Sigmoid colon (tissue), 7 donors: ENCODE data around the gene VPS13D. TPM values are rescaled to one million over a fixed set of nuclear protein-coding genes. Genes with fewer than 3 reads are reported as not detected.

Experiments used
- DNase-seq: peaks from one replicate; pipeline ENCODE4 v3.0.0-alpha.2; 2019
- H3K27ac ChIP-seq, 4 donors: fragments of 200-600 bp; sonication (generic); one replicate each; pipeline ENCODE4 v1.5.1; 2016 to 2019; ENCODE audit warnings: mild to moderate bottlenecking in 1 of 4
- H3K27me3 ChIP-seq, 3 donors: fragments of 200-600 bp; sonication (generic); one replicate each; pipeline ENCODE4 v1.5.1; 2019; ENCODE audit warnings: mild to moderate bottlenecking in 1 of 3
- H3K36me3 ChIP-seq, 4 donors: fragments of 200-600 bp; sonication (generic); one replicate each; pipeline ENCODE4 v1.5.1; 2016 to 2019
- H3K4me1 ChIP-seq, 4 donors: fragments of 200-600 bp; sonication (generic); one replicate each; pipeline ENCODE4 v1.5.1; 2017 to 2019
- H3K4me3 ChIP-seq, 4 donors: fragments of 200-600 bp; sonication (generic); one replicate each; pipeline ENCODE4 v1.5.1; 2017 to 2019; ENCODE audit warnings: mild to moderate bottlenecking in 2 of 4, moderate library complexity in 1 of 4
- H3K9me3 ChIP-seq, 4 donors: fragments of 200-600 bp in 3 of 4; sonication (generic) in 3 of 4; one replicate each; pipeline versions ENCODE4 v1.5.1 to v1.6.1; 2013 to 2019
- CTCF ChIP-seq, 4 experiments: fragments of 450-650 bp in 3 of 4; fragments of 200-600 bp in 1 of 4; IDR thresholded peaks; one replicate each; pipeline ENCODE4 v1.5.1; 2016 to 2019; ENCODE audit warnings: antibody characterized with exemption in 4 of 4, mild to moderate bottlenecking in 3 of 4, moderate library complexity in 2 of 4
- EP300 ChIP-seq, 4 donors: sonication (generic); formaldehyde crosslinking; IDR thresholded peaks; one replicate each; pipeline ENCODE4 v1.6.1; 2017; ENCODE audit warnings: antibody characterized with exemption in 4 of 4
- POLR2A ChIP-seq, 2 donors: fragments of 450-650 bp; IDR thresholded peaks; one replicate each; pipeline ENCODE4 v1.6.1; 2016; ENCODE audit warnings: antibody characterized with exemption in 2 of 2, mild to moderate bottlenecking in 2 of 2, moderate library complexity in 2 of 2
- POLR2AphosphoS5 ChIP-seq, 4 donors: sonication (generic); formaldehyde crosslinking; IDR thresholded peaks; one replicate each; pipeline ENCODE4 v1.6.1; 2017; ENCODE audit warnings: antibody characterized with exemption in 4 of 4
- WGBS, 2 donors: extraction: QIAGEN DNeasy Blood & Tissue Kit; methylation state at CpG; one replicate each; pipeline ENCODE4 v1.1.7; 2013; 5-methylcytosine and 5-hydroxymethylcytosine counted together
- intact Hi-C: fragments of 100-400 bp; cut with DNase I; formaldehyde crosslinking; loops from one replicate; pipeline ENCODE4 v1.15.1; 2023
- polyA plus RNA-seq, 3 donors: library from polyadenylated mRNA; stranded (reverse); fragments of 200-250 nt; gene quantifications; one replicate each; pipeline ENCODE4 v1.2.3, GENCODE V29; 2013
- total RNA-seq, 4 donors: library from RNA; depleted of rRNA; stranded (reverse); fragments of >200 nt; gene quantifications; one replicate each; pipeline ENCODE4 v1.1.0, GENCODE V29; 2016
- donor health status: healthy with polysubstance abuse.
- donor health status: Bipolar disorder and iron deficiency.
- donor health status: healthy.

VPS13D gene
- total and polyA plus RNA-seq, 7 donors, result 7.6 to 90.8 (median 49.7) TPM

DNA sequence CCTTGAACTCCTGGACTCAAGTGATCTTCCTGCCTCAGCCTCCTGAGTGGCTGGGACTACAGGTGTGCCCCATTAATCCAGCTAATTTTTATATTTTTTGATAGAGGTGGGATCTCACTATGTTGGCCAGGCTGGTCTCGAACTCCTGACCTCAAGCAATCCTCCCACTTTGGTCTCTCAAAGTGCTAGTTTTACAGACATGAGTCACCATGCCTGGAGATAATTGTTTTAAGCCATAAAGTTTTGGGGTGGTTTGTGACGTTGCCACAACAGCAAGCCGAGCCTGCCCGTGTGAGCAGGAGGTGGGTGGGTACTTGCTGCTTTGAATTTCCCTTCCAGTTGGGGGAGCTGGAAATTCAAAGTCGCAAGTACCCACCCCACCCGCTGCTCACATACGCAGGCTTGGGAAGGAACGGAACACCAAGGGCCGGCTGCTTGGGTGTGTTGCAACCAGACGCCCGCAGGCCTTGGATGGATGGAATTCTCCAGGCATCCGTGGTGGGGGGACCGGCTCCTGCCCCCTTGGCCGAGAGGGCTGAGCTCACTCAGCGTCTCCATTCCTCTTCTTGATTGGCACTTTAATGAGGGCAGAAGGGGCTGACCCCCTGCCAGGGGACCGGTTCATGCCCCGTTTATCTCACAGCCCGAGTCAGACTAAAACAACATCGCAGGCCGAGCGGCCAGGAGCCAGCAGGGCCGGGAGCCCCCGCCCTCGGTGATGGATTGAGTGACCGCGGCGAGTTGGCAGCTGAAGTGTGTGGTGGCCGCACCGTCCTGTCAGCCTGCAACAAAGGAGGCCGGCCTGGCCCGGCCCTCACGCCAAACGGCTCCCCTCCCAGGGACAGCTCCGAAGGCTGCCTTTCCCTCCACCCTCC lies 310.1 kb downstream of the VPS13D start:
- no peaks in the 10 kb centered on the region for H3K36me3 ChIP-seq
- DNase-seq, result peak; percentile 97
- no peaks in the 10 kb centered on the region for H3K27me3 ChIP-seq
- H3K4me1 ChIP-seq, result peaks cover 0 to 35% (median 28%) of the 10 kb centered on the region in 4 donors
- peak overlapping the region in 2 of 4 donors; percentile 16 to 23 for H3K4me3 ChIP-seq
- peaks cover 0 to 3% (median 0%) of the 10 kb centered on the region in 4 donors for H3K9me3 ChIP-seq
- WGBS, 2 donors, result 60 to 74% methylated on average over 34 of the region's 34 CpGs
- H3K27ac ChIP-seq, result peak overlapping the region; percentile 77 to 89 (median 87)
- intact Hi-C loops, result loop anchor here (1.0 to 5.0 kb wide), 4 partner anchors 21 to 79 kb away; partner anchors contain the start of gene DHRS3
- TF ChIP-seq POLR2A (IDR thresholded peaks at IDR 0.05), result no peak
- TF ChIP-seq POLR2AphosphoS5 (IDR thresholded peaks at IDR 0.05), result peak; percentile 59 to 82 (median 74)
- TF ChIP-seq EP300 (IDR thresholded peaks at IDR 0.05), result peak; percentile 55 to 92 (median 74)
- TF ChIP-seq CTCF (IDR thresholded peaks at IDR 0.05), result no peak

GRCh38 chr1:12540580-12541273 lies 310.9 kb downstream of the VPS13D start:
- H3K4me1 ChIP-seq, result peaks cover 0 to 35% (median 28%) of the 10 kb centered on the region in 4 donors
- H3K4me3 ChIP-seq, result peak overlapping the region in 2 of 4 donors; percentile 16 to 23
- no peaks in the 10 kb centered on the region for H3K36me3 ChIP-seq
- H3K27ac ChIP-seq, result peak overlapping the region; percentile 77 to 89 (median 87)
- no peaks in the 10 kb centered on the region for H3K27me3 ChIP-seq
- DNase-seq, result peak; percentile 62
- WGBS, 2 donors, result 82 to 90% methylated on average over 17 of the region's 17 CpGs
- intact Hi-C loops, result loop anchor here (1.0 to 5.0 kb wide), 4 partner anchors 22 to 78 kb away; partner anchors contain the start of gene DHRS3
- peaks cover 0 to 3% (median 0%) of the 10 kb centered on the region in 4 donors for H3K9me3 ChIP-seq
- TF ChIP-seq CTCF (IDR thresholded peaks at IDR 0.05) (no peak), POLR2AphosphoS5 (IDR thresholded peaks at IDR 0.05) (no peak), EP300 (IDR thresholded peaks at IDR 0.05) (no peak), POLR2A (IDR thresholded peaks at IDR 0.05) (no peak)

DNA sequence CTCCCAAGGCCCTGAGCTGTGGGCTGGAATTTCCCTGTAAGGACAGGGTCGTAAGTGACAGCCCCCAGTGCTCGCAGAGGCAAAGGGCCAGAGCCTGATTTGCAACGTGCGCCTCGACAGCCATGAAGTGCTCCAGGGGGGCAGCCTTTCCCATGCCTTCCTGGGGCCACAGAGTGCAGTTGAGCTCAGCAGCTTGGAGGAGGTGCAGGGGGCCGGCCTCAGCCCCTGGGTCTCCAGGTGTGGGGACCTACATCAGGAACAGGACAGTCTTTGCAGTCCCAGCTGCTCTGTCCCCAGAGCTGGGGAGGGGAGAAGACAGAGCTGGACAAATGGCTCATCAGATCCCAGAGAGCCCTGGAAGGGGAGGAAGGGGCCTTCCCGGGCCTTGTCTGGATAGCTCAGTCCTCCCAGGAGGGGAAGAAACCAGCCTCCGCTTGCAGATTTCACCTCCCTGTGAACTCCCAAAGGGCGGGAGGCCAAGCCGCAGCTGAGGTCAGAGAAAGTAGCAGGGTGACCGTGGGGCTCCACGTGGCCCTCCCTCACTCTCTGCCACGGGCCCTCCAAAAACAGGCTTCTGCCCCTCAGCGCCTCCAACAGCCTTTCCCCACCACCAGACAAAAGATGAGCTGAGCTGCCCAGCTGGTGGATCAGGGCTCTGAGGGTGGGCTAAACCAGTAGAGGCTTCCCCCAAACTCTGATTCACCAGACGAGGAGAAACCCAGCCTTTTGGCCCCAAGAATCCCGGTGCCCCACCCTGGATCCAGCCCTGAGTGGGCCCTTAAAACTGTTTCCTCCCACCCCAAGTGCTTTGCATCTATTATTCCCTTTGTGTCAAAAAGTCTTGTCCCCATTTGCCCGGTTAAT lies 311.7 kb downstream of the VPS13D start:
- intact Hi-C loops, result loop anchor here (2.0 to 5.0 kb wide), 3 partner anchors 23 to 77 kb away; partner anchors contain the start of gene DHRS3
- Histone ChIP-seq H3K9me3 (no peaks in the 10 kb centered on the region), H3K4me3 (no peak overlapping the region), H3K4me1 (peaks cover 0 to 35% (median 28%) of the 10 kb centered on the region in 4 donors), H3K27ac (peak overlapping the region; percentile 77 to 89 (median 87)), H3K27me3 (no peaks in the 10 kb centered on the region), H3K36me3 (no peaks in the 10 kb centered on the region)
- TF ChIP-seq CTCF (IDR thresholded peaks at IDR 0.05) (no peak), POLR2AphosphoS5 (IDR thresholded peaks at IDR 0.05) (peak in 3 of 4 donors; percentile 13 to 49 (median 25)), EP300 (IDR thresholded peaks at IDR 0.05) (no peak), POLR2A (IDR thresholded peaks at IDR 0.05) (no peak)
- 75 to 81% methylated on average over 17 of the region's 17 CpGs for WGBS, 2 donors
- peak; percentile 88 for DNase-seq

- WGBS, 2 donors, result 91 to 94% methylated on average over 9 of the region's 9 CpGs
- H3K36me3 ChIP-seq, result no peaks in the 10 kb centered on the region
- intact Hi-C loops, result loop anchor here (5.0 kb wide), 1 partner anchor 65 kb away; no protein-coding TSS in a partner anchor
- no peak overlapping the region for H3K4me3 ChIP-seq
- peaks cover 0 to 41% (median 33%) of the 10 kb centered on the region in 4 donors for H3K4me1 ChIP-seq
- TF ChIP-seq CTCF (IDR thresholded peaks at IDR 0.05), result no peak
- no peak for TF ChIP-seq POLR2AphosphoS5 (IDR thresholded peaks at IDR 0.05)
- no peak for TF ChIP-seq POLR2A (IDR thresholded peaks at IDR 0.05)
- TF ChIP-seq EP300 (IDR thresholded peaks at IDR 0.05), result no peak
- H3K9me3 ChIP-seq, result no peaks in the 10 kb centered on the region
- peak; percentile 56 for DNase-seq
- H3K27ac ChIP-seq, result peak overlapping the region; percentile 77 to 89 (median 87)
- H3K27me3 ChIP-seq, result no peaks in the 10 kb centered on the region
Observed at GRCh38 chr1:12542138-12542465, 312.3 kb downstream of the VPS13D start.
